ENCODE measurements around the gene MTHFD1L.

The MTHFD1L gene

GRCh38 chr6:151068761-151069312 lies 203.3 kb downstream of the MTHFD1L start:
- Histone ChIP-seq H3K27ac (no peak overlapping the region), H3K36me3 (no peaks in the 10 kb centered on the region)

DNA sequence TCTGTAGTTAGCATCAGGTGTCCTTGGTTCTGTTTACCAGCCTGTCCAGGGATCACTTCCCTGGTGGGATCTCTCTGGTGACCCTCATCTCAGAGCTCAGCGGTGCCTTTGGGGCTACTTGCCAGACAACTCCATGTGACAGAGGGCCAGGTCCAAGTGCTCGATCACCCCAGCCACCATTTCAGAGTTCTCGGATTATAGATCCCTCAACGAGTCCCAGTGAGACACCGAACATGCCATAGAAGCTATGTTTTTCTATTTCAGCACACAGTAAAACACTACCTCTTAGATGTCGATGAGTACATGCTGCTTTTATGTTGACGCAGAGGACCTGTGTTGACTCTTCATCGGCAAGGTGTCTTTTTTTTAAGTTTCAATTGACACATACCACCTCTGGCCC lies 204.1 kb downstream of the MTHFD1L start:
- no peak for DNase-seq
- Histone ChIP-seq H3K9me3 (ENCODE audit: severe bottlenecking) (no peaks in the 10 kb centered on the region), H3K27me3 (ENCODE audit: insufficient read depth, low read depth, severe bottlenecking) (no peaks in the 10 kb centered on the region), H3K27ac (no peak overlapping the region), H3K4me3 (ENCODE audit: low read depth, low read length) (no peak overlapping the region), H3K36me3 (no peaks in the 10 kb centered on the region)
- no peak for TF ChIP-seq CTCF (IDR thresholded peaks at IDR 0.05; ENCODE audit: low read depth, low read length)

More at GRCh38 chr6:151068761-151069312, 203.3 kb downstream of the MTHFD1L start:
- Histone ChIP-seq H3K9me3 (ENCODE audit: severe bottlenecking) (no peaks in the 10 kb centered on the region), H3K4me3 (ENCODE audit: low read depth, low read length) (no peak overlapping the region), H3K27me3 (ENCODE audit: insufficient read depth, low read depth, severe bottlenecking) (no peaks in the 10 kb centered on the region)
- DNase-seq: no peak
- TF ChIP-seq CTCF (IDR thresholded peaks at IDR 0.05; ENCODE audit: low read depth, low read length): no peak

DNA sequence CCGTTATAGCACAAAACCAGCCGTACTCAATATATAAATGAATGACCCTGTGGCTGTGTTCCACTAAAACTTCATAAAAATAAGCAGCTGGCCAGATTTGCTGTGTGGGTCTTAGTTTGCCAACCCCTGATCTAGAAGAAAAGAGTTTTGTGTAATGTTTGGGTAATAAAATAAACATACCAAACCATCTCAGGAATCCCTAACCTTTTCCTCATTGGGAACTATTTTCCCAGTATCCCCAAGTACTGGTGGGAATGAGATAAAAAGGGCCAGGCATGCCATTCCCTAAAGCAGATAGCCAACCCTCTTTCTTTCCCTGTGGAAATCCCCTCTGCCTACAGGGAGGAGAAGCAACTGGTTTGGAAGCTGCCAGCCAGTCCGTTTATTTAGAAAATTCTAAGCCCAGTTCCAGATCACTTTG lies 205.1 kb downstream of the MTHFD1L start:
- no peak overlapping the region for H3K4me3 ChIP-seq (ENCODE audit: low read depth, low read length)
- H3K27ac ChIP-seq: no peak overlapping the region
- H3K9me3 ChIP-seq (ENCODE audit: severe bottlenecking): no peaks in the 10 kb centered on the region
- DNase-seq: no peak
- TF ChIP-seq CTCF (IDR thresholded peaks at IDR 0.05; ENCODE audit: low read depth, low read length): no peak
- no peaks in the 10 kb centered on the region for H3K27me3 ChIP-seq (ENCODE audit: insufficient read depth, low read depth, severe bottlenecking)
- no peaks in the 10 kb centered on the region for H3K36me3 ChIP-seq

- H3K4me3 ChIP-seq (ENCODE audit: low read depth, low read length): no peak overlapping the region
- no peak for DNase-seq
- H3K9me3 ChIP-seq (ENCODE audit: severe bottlenecking): no peaks in the 10 kb centered on the region
- H3K27ac ChIP-seq: no peak overlapping the region
- H3K36me3 ChIP-seq: no peaks in the 10 kb centered on the region
- TF ChIP-seq CTCF (IDR thresholded peaks at IDR 0.05; ENCODE audit: low read depth, low read length): no peak
- H3K27me3 ChIP-seq (ENCODE audit: insufficient read depth, low read depth, severe bottlenecking): no peaks in the 10 kb centered on the region
Observed at GRCh38 chr6:151071295-151071694, 205.8 kb downstream of the MTHFD1L start.

GRCh38 chr6:151073146-151073545 lies 207.6 kb downstream of the MTHFD1L start:
- TF ChIP-seq CTCF (IDR thresholded peaks at IDR 0.05; ENCODE audit: low read depth, low read length): no peak

DNA sequence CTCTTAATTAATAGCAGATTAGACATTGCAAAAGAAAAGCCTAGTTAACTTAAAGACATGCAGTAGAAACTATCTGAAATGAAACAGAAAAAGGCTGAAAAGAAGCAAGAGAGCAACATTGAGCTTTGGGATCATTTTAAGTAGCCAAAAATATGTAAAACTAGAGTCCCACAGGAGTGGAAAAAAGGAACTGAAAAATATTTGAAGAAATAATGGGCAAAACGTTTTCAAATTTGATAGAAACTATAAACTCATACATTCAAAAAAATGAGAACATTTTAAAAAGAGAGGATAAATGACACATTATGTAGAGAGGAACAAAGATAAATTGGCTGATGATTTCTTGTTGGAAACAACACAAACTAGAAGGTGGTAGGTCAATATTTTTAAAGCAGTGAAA lies 208.2 kb downstream of the MTHFD1L start:
- TF ChIP-seq CTCF (IDR thresholded peaks at IDR 0.05; ENCODE audit: low read depth, low read length): no peak
- Histone ChIP-seq H3K27ac (no peak overlapping the region), H3K4me3 (ENCODE audit: low read depth, low read length) (no peak overlapping the region), H3K9me3 (ENCODE audit: severe bottlenecking) (no peaks in the 10 kb centered on the region), H3K27me3 (ENCODE audit: insufficient read depth, low read depth, severe bottlenecking) (no peaks in the 10 kb centered on the region), H3K36me3 (no peaks in the 10 kb centered on the region)
- no peak for DNase-seq

More at GRCh38 chr6:151073146-151073545, 207.6 kb downstream of the MTHFD1L start:
- no peaks in the 10 kb centered on the region for H3K27me3 ChIP-seq (ENCODE audit: insufficient read depth, low read depth, severe bottlenecking)
- H3K4me3 ChIP-seq (ENCODE audit: low read depth, low read length): no peak overlapping the region
- DNase-seq: no peak
- H3K27ac ChIP-seq: no peak overlapping the region
- no peaks in the 10 kb centered on the region for H3K9me3 ChIP-seq (ENCODE audit: severe bottlenecking)
- H3K36me3 ChIP-seq: no peaks in the 10 kb centered on the region

Measured in WERI-Rb-1 (cell line).